Fibroblast of lung (primary cell): ENCODE measurements around the gene EDEM1.

Source experiments
- CTCF ChIP-seq, 2 donors: IDR thresholded peaks in 1 of 2; conservative IDR thresholded peaks in 1 of 2; 1 replicate in 1 of 2; 2 replicates in 1 of 2; pipeline ENCODE4 v1.5.1; 2011 to 2012; ENCODE audit warnings: low read length in 2 of 2, control low read depth in 1 of 2, inconsistent platforms in 1 of 2, low read depth in 1 of 2, mild to moderate bottlenecking in 1 of 2
- EZH2 ChIP-seq: IDR thresholded peaks from 2 replicates; pipeline ENCODE4 v1.5.1; 2012; ENCODE audit warnings: low read length, control low read depth, mild to moderate bottlenecking; ENCODE audit errors: missing control alignments

- TF ChIP-seq CTCF (conservative IDR thresholded peaks at IDR 0.05 in 1 of 2, IDR thresholded peaks at IDR 0.05 in 1 of 2; ENCODE audit: low read depth in 1 of 2, low read length in 2 of 2) (no peak), EZH2 (no peak)
Observed at GRCh38 chr3:5221701-5222100, 34.2 kb downstream of the EDEM1 start.
